ENCODE measurements around the gene ABCA1.

GRCh38 chr9:104875320-104875719, 52.6 kb downstream of the ABCA1 start:
- TF ChIP-seq POLR2AphosphoS5 (IDR thresholded peaks at IDR 0.05): no peak
- TF ChIP-seq CTCF (IDR thresholded peaks at IDR 0.05): no peak

Data from upper lobe of left lung (tissue), 4 donors.